Sciatic nerve (tissue), 2 donors: ENCODE measurements around the gene PPP2R2C. TPM values are rescaled to one million over a fixed set of nuclear protein-coding genes. Genes with fewer than 3 reads are reported as not detected.

ENCODE experiments used
- ATAC-seq: fragments of 200-7000 bp; cut with Tn5 transposase; one replicate; pipeline ENCODE4 v1.9.1; 2020; ENCODE audit warnings: mild to moderate bottlenecking, moderate library complexity
- DNase-seq: peaks from one replicate; pipeline ENCODE4 v3.0.0-alpha.2; 2020; ENCODE audit warnings: low spot score
- intact Hi-C: fragments of 100-400 bp; cut with DNase I; formaldehyde crosslinking; loops from one replicate; pipeline ENCODE4 v1.14.2; 2022
- total RNA-seq: library from RNA; stranded (reverse); fragmentation: NEBNext Ultra II Directional; extraction: Animal tissue kit (Norgen Biotek cat#: 25700); gene quantifications from one replicate; pipeline ENCODE4 v1.2.1, GENCODE V29; 2021
- donor health status: DM: no; HTN: no; CAD: no.
- donor health status: DM: no; HTN: no; CAD: no.

PPP2R2C gene
- total RNA-seq, 1 donor from 2014 or later: 0.58 TPM

DNA sequence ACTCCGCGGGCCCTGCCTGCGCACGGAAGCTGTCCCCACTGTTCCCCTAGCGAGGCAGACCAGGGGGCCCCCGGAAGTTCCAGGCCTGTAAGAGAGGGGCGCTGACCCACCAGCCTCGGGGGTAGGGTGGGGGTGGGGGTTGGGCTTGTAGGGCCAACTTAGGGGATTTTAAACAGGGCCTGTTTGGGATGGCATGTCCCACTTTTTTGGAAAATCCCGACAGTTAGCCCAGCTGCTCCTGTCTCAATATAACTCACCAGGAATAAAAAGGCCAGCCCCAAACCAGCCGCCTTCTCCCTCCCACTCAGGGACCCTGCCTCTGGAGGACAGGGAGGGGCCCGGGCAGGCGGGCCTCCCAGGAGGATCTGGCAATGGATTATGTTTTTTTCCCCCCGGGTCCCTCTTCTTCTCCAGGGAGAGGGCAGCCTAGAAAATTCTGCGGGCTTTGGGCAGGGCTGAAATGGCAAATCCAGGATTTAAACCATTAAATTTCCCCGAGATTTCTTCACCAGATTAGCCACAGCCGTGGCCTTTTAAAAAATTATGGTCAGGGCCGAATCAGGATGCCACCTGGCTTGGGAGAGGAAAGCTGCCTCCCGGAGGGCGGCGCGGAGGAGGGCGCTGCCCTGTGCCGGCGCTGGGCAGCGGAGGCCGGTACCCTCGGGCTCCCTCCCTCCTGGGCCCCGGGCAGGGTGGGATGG is 957 bp downstream of the PPP2R2C start:
- peak; percentile 14 for DNase-seq
- no peak for ATAC-seq
- intact Hi-C loops: no loop called here

DNA sequence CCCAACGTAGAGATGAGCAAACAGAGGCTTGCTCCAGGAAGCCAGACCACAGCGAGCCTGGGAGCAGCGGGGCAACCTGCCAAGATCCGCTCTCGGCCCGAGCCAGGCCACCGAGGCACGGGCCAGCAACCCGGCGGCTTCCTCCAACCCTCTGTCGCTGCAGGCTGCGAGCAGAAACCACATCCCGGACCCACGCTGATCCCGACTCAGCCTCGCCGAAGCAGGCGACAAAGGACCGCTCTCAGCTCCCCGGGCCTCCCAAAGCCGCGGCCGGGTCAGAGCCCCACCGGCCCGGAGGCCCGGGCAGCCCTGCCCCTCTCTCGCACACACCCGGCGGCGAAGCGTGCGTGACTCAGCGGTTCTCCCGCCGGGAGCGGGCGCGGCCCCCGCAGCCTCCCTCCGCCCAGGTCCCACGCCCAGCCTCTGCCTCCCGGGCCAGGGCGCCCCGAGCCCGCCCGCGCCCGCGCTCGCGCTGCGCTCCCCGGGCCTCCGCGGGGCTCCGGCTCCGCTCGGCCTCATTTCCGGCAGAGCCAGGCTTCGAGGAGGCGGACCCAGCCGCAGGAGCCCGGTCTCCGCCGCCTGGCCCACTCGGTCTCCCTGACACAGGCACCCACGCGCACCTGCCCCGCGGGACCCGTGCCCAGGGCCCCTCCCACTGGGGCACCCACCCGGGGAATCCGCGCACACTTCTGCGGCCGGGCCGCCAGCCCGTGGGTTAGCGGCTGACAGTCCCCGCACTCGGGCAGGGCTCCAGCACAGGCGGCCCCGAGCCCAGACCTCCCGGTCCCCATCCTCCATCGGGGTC is 1.7 kb downstream of the PPP2R2C start:
- DNase-seq (peak; percentile 79), ATAC-seq (peak; percentile 58)
- intact Hi-C loops: no loop called here

DNA sequence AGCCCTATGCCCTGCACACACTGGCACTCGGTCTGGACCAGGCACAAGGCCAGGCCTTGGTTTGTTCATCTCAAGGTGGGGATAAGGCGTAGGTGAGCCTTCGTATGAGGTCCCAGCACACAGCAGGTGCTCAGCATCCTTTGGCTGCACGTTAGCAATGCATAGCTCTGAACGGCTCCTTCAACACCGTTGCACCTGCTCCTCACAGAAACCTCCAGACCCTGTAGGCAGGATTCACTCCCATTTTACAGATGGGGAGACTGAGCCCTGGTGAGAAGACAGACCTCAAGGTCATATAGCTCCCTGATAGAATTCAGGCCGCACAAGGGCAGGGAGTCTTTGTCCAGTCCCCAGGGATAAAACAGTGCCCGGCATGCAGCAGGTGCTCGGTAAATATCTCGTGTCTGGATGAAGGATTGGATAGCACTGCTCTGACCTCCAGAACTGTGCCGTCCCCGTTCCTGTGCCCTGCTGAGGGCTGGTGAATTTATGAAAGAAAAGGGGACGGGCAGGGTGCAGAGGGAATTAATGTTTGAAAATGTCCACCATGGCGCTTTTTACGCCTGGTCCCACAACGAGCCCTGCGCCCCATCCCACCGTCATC is 2.4 kb downstream of the PPP2R2C start:
- intact Hi-C loops: no loop called here
- DNase-seq: peak; percentile 22

GRCh38 chr4:6469144-6469543 is 3.3 kb downstream of the PPP2R2C start:
- no peak for ATAC-seq
- intact Hi-C loops: no loop called here
- DNase-seq: no peak

More for the DNA sequence above, 2.4 kb downstream of the PPP2R2C start:
- ATAC-seq: no peak

DNA sequence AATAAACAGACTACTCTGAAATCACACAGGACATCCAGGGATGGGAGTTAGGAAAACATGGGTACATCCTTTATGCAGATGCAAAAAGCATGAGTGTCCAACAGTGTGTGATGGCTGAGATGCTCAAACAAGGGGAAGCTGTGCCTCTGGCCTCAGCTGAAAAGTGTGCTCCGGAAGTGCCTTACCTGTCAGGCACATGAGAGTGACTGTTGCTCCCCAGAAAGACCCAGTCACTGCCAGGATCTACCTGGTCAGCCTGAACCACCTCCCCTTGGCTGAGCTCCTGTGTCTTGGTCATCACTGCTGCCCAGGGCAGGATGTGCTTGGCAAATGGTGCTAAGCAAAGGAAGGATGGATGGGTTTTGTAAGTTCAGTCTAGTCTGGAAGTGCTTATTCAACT is 4.0 kb downstream of the PPP2R2C start:
- no peak for DNase-seq
- no peak for ATAC-seq
- intact Hi-C loops: no loop called here

DNA sequence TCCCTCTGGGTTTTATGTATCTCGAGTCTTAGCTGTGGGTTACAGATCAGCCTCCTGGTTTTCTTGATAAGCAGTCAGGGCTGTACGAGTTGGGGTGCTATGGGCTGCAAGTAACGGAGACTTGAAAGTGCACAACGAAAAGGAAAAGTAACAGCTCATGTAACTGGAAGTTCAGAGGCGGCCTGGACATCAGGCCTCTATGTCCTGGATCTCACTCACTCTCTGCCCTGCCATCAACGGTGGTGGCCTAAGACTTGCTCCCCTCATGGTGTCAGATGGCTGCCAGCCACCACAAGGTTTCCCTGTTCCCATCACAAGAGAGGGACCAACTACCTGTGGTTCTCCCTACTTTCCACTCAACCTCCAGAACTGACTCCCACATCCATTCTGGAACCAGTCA is 4.8 kb downstream of the PPP2R2C start:
- ATAC-seq (no peak), DNase-seq (peak; percentile 27)
- intact Hi-C loops: no loop called here

DNA sequence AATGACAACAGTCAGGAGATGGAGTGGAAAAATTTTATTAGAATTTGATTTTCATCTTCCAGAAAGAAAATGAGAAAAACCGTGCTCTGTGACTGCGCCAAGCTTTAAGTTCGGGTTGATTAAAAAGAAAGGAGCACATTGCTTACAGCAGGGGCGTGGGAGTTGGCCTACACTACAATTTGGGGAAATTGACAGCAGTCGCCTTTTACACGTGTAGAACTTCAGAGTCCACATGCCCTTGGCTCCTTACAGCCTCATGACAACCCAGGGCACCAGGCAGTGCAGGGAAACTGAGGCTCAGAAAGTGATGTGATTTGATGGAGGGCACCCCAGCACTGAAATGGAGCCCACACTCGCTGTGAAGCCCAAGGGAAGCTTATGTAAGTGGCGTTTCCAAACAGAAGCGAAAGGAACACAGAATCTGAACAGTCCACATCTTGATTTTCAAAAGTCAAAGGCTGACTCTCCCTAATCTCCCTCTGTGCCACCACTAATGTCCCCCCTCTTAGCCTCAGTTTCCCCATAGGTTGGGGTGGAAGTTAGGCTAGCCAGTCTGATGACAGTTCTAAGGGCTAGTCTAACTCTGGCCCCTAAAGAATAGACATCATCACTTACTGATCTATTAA is 5.5 kb downstream of the PPP2R2C start:
- DNase-seq (peak; percentile 25), ATAC-seq (no peak)
- intact Hi-C loops: no loop called here

DNA sequence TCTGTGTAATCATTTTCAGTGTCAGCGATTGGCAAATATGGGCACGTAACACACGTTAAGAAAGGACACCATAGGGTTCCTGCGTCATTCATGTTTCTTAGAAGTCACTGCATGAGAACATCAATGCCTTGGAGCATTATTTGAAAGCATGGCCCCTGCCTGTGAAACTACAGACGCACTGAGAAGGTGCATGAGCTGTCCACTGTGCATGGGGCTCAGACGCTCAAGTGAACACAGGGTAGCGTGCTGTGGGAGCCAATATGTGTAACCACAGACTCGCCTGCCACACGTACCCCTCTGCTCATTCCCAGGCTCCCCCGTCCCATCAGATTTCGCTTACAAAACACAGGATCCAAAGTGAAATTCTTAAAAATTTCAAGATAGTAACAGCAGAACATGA is 6.5 kb downstream of the PPP2R2C start:
- ATAC-seq (no peak), DNase-seq (no peak)
- intact Hi-C loops: no loop called here

DNA sequence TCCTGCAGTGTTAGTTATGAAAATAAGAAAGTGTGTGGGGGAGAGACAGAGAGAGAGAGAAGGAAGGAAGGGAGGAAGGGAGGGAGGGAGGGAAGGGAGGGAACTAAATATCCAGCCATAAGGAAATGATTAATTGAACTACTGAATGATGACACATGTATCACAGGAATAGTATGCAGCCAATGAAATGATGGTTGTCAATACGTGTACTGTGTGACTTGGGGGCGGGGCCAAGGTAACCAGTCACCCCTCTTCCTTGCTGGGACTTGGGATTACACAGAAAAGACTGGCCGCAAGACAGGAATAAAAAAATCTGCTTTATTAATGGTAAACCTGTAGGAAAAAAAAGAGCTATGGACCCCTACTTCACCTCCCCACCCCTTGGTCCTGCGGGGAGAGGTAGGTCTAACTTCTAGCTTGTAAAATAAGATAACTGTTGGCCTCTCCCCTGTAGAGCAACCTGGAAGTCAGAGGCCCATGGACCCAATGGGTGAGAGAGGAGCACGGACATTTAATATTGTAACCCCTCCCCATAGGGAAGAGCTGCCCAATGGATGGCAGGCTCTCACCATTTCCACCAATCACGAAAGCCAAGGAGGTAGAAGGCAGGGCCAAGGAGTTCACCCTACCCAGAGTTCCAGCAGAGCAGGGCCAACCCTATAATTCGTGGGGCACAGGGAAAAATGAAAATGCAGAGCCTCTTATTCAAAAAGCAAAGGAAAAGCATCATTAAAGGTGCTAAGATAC is 7.4 kb downstream of the PPP2R2C start:
- no peak for ATAC-seq
- DNase-seq: peak; percentile 36
- intact Hi-C loops: no loop called here

- intact Hi-C loops: no loop called here
- ATAC-seq (peak; percentile 38), DNase-seq (peak; percentile 33)
Measured at GRCh38 chr4:6463311-6464289, 8.8 kb downstream of the PPP2R2C start.

- peak; percentile 26 for DNase-seq
- intact Hi-C loops: no loop called here
- no peak for ATAC-seq
Measured at GRCh38 chr4:6461301-6462165, 10.9 kb downstream of the PPP2R2C start.

DNA sequence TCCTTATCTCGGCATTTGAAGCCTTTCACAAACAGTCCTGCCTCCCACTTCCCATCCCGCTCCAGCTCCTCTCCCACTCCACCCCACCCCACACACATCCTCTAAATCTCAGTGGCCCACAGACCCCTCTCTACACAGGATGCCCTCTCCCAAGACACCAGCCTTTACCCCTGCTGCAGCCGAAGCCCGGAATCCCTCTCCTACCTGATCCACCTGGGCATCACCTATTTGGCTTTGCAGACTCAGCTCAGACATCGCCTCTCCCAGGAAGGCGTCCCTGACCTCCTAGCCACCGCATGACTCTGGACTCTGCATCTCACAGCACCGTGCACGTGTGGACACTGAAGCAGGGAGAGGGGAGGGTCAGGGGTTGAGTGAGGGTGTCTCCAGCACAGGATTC is 11.5 kb downstream of the PPP2R2C start:
- no peak for ATAC-seq
- DNase-seq: peak; percentile 30

GRCh38 chr4:6458528-6458927 is 13.9 kb downstream of the PPP2R2C start:
- intact Hi-C loops: no loop called here
- ATAC-seq (no peak), DNase-seq (no peak)

More for the DNA sequence above, 11.5 kb downstream of the PPP2R2C start:
- intact Hi-C loops: no loop called here

- intact Hi-C loops: no loop called here
- DNase-seq (no peak), ATAC-seq (no peak)
Measured at GRCh38 chr4:6456450-6456849, 16.0 kb downstream of the PPP2R2C start.

DNA sequence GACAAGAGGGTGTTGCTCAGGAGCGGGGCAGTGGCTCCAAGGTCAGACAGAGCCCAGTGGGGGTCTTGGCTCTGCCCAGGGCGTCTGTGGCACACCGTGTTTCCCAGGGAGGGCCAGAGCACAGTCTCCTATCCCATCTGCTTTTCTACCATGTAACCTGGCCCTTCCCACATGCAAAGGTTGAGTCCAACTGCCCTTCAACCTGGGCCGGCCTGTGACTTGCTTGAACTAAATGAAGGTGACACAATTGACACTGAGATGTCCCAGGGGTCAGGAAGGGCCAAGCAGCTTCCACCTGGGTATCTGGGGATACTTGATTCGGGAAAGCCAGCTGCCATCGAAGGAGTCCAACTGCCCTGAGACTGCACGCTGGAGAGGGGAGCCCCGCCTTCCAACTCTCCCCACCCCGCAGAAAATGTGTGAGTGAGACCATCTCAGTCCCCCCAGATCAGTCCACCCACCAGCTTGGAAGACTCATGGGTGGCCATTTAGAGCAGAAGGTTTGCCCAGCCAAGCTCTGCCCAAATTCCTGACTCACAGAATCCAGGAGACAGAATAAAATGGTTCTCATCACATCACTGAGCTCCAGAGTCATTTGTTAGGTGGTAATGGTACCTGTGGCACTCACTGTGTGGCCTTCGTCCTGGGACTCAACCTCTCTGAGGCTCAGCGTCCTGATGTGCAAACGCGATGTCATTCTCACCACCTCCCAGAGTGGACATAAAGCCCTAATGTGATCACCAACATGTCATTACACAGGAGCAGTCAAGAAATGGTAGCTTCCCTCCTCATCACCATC is 18.1 kb downstream of the PPP2R2C start:
- DNase-seq (no peak), ATAC-seq (no peak)
- intact Hi-C loops: no loop called here

GRCh38 chr4:6453688-6453990 is 18.8 kb downstream of the PPP2R2C start:
- DNase-seq: no peak
- intact Hi-C loops: no loop called here
- no peak for ATAC-seq
